Measurements from ENCODE around the gene CBFA2T2.
"Not testable (repeated sequence)": the region's sequence is repeated elsewhere in the genome, so short reads cannot be mapped to it uniquely, and the experiment has no call there.

The CBFA2T2 gene

DNA sequence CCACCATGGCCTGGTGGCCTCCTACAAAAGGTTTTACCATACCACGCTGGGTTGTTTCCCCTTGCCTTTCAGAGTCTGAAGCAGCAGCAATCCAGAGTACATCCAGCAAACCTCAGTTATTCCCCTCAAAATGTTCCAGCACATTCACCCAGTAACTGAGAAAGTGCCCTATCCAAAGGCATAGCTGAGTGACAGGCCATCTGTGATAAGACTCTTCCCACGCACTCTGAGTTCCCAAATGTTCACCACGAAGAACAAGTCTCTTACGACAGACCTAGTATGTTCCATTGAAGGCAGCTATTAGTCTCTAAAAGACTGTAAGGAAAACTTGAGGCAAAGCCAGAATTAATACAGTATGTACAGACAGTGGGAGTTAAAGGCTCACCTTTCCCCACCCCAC is 140.6 kb downstream of the CBFA2T2 start:
- DNase-seq = no peak

DNA sequence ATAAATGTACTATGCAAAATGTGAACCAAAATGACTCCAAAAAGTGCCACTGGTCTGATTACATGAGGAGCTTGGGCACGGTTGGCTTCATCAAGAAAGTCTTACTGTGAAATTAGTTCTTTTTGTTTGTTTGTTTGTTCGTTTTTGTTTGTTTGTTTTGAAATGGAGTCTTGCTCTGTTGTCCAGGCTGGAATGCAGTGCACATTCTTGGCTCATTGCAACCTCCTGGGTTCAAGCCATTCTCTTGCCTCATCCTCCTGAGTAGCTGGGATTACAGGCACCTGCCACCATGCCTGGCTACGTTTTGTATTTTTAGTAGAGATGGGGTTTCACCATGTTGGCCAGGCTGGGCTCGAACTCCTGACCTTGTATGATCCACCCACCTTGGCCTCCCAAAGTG is 142.0 kb downstream of the CBFA2T2 start:
- DNase-seq = not testable (repeated sequence)

DNA sequence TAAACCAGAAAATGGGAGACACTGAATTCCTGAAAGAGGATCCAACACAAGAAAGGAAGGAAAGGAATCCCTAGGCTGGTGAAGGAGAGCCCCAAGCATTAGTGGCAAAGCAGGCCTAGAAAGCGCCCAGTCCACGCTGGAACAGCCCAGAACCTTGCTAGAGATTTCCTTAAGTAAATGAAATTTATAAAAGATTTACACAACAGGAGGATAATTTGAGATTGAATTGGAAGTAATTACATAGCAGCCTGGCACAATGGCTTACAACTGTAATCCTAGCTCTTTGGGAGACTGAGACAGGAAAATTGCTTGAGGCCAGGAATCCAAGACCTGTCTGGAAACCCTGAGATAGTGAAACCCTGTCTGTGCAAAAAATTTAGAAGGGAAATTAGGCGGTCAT is 145.4 kb downstream of the CBFA2T2 start:
- no peak for DNase-seq

DNA sequence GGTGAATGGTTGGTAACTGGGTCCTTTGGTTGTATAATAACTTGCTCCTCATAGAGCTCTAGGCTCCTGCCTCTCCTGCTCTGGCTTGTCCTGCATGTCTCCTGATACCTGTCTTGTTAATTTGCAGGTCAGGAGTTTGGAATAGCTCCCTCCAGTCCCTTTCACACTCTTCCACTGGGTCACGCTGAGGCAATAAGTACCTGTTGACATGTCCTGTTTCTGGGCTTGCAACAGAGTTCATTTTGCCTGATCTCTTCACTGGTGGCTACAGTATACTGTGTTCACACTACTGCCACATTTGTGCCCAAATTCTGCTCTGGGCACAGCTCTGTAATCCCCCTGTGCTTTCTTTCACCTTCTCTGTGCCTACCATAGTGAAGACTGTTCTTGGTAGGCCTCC is 146.9 kb downstream of the CBFA2T2 start:
- DNase-seq = no peak

DNA sequence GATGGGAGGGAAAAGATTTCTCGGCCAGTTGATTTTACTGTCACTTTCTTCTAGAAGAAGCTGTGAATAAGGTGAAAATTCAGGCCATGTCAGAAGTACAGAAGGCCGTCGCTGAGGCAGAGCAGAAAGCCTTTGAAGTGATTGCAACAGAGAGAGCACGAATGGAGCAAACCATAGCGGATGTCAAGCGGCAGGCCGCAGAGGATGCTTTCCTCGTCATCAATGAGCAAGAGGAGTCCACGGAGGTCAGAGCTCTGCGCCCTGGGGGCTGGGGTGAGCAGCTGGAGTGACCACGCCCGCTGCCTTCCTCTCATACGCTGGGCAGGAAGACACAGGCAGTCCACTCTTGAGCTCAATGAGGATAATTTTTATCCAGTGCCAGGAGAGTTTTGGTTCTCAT is 150.4 kb downstream of the CBFA2T2 start:
- DNase-seq = no peak

DNA sequence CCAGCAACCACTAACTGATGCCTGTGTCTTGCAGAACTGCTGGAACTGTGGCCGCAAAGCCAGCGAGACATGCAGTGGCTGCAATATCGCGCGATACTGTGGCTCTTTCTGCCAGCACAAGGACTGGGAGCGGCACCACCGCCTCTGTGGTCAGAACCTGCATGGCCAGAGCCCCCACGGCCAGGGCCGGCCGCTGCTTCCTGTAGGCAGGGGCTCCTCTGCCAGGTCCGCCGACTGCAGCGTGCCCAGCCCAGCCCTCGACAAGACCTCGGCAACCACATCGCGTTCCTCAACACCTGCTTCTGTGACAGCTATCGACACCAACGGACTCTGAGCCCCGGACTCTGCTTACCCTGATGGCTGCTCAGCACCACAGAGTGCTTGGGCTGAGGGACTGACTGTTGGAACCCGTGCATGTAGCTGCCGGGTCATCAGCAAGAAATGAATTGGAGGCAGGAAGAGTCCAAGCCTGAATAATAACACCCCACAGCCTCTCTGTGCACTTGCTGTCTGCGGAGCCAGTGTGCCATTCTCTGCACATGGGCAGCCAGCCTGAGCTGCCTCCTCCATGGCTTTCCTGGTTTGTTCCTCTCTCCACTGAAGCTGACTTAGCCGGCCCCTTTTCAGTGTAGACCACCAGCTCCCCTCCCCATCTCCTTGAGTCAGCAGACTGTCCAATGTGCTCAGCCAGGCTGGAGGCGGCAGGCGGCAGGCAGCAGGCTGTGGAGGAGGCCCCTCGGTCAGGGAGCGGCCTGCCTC is 154.6 kb downstream of the CBFA2T2 start:
- DNase-seq = no peak

DNA sequence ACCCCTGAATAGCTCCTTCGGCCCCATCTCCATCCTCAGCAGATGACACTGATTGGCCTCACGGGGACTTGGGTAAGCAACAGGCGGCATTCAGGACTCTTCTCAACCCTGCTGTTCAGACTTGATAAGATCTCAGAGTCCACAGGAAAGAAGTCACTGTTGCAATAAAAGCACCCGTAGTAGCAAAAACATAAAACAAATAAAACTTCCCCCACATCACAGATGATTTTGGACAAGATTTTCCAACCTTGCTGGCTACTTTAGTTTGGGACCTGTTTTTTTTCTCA is 155.1 kb downstream of the CBFA2T2 start:
- DNase-seq = no peak

DNA sequence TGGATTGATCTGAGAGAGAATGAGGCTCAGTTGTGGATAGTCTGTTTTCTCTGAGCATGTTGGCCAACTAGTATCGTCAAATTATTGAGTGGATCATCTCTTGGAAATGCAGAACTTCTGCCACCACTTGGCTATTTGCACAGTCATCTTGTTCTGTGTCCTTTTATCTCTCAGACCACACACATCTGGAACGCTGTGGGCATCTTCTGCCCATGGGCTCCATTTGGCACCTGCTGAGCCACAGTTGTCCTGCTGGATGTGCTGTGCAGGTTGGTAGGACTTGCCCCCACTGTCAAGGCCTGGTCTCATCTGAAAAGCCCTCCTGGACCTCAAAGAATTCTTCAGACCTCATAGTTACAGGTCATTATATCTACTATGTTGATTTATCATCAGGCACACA is 155.5 kb downstream of the CBFA2T2 start:
- DNase-seq = no peak

DNA sequence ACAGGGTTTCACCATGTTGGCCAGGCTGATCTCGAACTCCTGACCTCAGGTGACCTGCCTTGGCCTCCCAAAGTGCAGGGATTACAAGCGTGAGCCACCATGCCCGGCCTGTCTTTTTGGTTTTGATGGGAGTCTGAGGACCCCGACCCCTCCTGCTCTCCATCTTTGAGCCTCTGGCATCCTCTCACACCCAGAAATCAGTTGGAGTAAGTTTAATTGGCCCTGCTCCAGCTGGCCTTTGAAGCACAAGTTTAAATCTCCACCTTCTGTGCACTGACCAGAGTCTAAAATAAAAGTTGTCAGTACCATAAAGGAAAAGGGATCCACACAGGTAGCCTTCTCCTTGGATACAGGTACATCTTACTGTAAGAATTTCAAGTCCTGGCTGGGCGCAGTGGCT is 156.3 kb downstream of the CBFA2T2 start:
- DNase-seq = no peak

DNA sequence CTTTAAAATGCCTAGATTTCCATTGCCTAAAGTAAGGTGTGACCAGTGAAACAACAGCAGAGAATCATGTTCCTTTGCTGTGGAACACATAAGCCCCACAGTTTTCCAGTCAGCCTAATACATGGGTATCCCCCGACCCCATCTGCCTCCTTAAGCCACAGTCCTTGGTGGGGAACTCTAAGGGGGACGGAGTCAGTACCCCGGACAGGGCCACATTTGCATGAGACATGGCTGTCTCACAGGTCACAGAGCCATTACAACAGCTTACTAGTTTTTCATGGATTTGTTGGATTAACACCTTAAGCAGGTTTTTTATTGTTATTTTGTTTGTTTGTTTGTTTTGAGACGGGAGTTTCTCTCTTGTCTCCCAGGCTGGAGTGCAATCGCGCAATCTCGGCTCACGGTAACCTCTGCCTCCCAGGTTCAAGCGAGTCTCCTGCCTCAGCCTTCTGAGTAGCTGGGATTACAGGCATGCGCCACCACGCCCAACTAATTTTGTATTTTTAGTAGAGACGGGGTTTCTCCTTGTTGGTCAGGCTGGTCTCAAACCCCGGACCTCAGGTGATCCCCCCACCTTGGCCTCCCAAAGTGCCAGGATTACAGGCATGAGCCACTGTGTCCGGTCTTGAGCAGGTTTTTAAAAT is 157.2 kb downstream of the CBFA2T2 start:
- not testable (repeated sequence) for DNase-seq

DNA sequence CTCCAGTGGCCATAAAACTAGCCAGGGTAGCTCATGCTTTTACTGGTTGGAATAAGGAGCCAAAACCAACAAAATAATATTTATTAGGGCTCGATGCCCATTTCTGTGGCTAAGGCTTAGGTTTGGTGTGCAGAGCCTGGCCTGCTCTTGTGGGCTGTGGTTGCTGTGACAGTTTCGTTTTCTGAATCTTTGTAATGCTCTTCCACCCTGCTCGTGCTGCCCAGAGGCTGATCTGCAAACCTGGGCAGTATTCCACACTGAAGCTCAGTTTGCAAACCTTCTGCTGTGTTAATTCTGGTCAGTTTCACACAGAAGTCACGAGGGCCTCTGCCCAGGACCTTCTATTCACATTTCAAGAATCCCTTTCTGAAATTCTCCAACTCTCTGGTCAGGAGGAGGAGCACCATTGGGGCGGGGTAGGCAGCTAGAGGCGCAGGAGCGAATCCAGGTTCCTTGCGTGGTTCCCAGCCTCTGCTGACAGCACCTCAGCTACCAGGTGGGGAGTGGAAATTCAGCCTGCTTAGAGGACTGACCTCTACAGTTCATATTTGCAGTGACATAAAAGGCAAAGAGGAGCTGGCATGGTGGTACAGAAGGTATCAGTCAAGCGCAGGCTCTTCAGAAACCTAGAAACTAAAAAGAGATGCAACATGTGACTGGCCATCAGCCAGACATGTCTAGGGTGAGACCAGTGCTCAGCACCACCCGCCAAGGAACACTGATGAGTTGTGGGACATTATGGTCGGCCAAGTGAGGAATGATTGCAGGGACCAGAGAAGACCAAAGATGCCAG is 157.9 kb downstream of the CBFA2T2 start:
- DNase-seq = no peak

DNA sequence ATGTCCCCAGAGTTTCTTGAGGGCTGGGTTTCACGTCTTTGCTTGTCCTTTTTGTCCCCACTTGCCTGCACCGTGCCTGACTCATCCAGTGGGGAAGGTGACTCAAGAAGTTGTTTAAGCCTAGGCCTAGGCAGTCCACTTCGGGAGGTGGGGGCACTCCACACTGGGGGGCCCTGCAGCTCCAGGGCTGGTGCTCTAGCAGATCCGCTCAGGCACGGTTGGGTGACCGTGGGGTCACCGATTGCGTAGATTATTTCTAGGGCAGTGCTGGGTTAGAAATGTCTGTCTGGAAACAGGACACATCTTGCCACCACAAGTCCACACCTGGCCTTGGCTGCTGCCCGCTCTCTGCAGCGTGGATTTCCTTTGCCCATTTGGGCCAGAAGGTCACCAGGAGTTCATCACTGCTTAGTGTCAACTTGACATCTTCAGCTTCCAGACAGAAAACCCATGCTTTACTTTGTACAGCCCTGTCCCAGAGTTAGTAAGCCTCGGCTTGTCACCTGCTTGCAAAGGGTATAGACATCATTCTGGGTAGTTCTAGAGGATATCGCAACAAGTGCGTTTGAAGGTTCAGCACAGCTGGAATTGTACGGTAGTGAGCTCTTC is 158.6 kb downstream of the CBFA2T2 start:
- DNase-seq = no peak

DNA sequence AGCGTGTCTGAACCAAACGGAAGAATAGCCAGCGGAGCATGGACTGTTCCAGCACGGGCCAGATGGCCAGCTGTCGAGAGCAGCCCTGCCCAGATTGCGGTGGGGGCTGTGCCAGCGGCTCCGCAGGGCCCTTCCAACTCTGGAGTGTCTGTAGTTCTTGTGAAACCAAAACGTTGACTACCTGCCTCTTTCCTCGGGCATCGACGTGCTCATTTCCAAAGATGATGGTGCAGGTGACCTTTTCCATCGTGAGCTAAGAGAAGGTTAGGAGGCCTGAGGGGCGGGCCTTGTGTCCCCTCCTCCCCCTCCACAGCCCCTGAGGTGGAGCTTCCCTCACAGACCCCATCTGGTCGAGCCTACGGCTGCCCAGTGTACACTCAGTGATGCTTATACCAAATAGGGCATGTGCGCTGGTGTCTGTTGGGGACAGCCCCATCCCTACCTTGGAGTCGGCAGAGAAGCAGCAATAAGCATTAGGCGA is 159.3 kb downstream of the CBFA2T2 start:
- no peak for DNase-seq

DNA sequence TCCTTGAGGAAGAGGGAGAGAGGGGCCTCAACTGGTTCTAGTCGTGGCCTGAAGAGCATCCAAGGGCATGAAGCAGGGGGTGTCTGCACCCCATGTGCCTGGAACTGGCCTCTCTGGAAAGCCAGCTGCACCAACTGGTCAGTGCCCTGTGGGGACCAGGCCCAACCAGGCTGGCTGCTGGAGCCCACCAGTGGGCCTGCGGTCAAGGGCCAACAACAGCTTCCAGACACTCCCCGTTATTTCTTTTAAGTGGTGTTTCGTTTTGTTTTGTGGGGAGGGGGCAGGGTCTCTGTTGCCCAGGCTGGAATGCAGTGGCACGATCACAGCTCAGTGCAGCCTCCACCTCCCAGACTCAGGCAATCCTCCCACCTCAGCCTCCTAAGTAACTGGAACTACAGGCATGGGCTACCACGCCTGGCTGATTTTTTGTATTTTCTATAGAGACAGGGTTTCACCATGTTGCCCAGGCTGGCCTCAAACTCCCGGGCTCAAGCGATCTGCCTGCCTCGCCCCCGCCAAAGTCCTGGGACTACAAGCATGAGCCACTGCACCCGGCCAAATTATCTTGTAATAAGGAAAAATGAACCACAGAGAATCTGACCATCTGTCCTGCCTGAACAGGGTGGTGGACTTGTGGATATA is 160.3 kb downstream of the CBFA2T2 start:
- DNase-seq = no peak

DNA sequence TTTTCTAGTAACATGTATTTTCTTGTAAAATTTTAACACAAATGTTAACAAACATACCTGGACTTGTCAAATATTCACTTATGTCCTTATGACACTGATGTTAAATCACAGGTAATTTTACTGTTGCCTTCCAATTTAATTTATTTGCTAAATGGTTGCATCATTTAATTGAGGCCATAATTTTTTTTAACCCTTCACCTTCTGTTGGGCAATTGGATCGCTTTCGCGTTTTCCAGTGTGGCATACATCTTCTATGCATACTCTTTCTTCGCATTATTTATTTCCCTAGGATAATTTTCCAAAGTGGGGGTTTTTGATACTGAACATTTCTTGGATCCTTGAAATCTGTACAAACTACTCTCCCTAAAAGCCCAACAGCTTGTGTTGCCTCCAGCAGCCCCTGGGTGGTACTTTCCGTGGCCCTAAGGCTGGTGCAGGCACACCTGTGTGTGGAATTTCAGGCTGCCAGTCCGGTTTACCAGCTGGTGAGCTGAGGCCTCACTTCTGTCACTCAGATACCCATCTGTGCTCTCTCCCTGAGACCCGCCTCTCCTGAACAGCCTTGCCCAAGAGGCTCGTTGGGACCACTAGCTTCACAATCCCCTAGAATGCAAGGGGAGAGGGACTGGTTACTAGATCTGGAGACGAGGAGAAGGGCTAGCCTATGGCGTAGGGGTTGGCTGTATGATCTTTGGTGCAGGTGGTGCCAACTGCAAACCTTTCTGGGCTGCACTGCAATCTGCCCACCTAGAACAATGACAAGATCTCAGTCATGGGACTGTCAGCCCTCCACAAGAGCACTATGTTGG is 161.1 kb downstream of the CBFA2T2 start:
- no peak for DNase-seq

DNA sequence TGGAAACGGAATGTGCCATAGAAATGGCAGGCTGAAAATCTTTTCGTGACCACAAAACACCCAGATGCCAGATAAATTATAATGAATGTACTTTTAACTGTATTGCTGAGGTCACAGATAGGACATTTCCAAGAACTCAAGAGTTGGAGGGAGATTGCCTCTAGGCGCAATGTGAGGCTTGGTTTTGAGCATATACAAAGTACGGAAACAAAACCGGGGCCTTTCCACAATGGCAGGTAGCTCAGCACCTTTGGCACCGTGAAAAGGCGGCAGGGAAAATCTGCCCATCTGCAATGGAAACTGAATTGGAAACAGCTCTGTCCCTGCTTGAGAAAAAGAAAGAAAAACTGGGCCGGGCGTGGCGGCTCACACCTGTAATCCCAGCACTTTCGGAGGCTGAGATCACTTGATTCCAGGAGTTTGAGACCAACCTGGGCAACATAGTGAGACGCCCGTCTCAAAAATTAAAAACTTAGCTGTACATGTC is 161.7 kb downstream of the CBFA2T2 start:
- no peak for DNase-seq

DNA sequence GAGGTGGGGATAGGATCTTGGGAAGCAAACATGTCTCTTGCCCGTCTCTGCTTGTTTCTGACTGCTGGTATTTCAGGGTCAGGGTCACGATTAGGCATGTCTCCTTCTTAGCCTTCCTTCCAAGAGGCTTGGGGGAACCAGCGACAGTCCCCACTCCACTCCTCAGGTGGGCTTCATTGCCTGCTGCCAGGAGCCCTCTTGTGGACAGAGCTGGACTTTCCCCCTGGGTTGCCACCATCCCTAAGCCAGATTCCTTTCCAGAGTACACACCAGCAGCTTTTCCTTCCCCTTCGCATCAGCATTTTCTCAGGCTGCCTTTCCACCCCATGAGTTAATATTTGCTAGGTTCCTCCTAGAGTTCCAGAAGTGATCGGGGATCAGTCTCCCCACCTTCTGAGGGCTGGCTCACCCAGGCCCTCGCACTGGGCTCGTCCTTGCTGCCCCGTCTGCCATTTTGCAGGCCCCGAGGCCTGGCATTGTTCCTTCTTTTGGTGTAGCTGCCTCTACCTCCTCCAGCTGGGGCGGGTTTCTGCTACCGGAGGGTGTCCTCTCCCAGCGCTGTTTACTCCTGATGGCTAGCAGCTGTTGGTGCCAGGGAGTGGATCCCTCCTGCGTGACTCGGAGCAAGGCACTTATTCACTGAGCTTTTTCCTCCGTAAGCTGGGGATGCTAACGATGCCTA is 163.5 kb downstream of the CBFA2T2 start:
- peak; percentile 84 to 90 for DNase-seq

DNA sequence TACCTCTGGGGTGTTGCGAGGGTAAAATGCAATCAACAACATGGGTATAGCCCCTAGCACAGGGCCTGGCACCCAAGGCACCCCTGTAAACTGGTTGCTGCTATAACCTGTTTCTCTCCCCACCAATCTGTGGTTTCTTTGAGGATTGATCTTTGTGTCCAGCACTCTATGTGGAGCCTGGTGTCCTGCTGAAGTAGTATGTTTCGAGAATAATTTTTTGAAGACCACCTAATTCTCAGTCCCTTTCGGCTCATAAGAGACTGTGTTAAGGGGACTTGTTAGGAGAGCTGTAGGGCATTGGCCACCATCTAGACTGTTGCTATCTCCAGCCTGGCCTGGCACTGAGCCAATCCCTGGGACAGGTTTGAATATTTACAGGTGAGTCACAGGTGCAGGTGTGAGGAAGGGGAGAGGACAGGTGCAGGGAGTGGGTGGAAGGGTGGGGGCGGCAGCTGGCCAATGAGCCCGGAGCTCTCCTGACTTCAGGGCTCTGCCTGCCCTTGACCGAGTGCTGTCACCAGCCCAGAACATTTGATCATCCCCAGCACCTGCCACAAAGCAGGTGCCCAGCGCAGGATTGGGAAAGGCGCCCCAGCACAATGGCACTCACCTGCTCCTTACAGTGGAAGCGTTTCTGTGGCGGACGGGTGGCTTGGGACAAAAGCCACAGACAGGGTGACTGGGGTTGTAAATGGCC is 164.2 kb downstream of the CBFA2T2 start:
- no peak for DNase-seq

DNA sequence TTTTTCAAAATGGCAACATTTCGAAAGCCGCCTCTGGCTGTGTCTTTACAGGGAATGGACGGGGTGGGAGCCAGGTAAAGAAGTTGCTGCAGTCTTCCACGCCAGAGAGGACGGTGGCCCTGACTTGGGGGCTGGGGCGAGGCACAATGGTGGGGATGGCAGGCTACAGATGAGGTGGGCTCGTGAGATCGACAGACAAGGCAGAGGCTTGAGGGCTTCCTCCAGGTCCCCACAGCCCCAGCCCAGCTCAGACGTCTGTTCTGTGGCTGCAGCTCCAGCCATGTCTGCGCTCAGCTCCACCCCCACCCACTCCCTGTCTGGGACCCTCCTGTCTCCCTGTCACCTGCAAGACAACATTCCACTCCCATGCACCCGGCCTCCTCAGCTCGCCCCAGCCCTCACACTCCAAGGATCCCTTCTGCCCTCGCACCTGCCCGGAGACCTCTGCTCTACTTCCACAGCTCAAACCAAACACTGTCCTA is 164.8 kb downstream of the CBFA2T2 start:
- DNase-seq = no peak

DNA sequence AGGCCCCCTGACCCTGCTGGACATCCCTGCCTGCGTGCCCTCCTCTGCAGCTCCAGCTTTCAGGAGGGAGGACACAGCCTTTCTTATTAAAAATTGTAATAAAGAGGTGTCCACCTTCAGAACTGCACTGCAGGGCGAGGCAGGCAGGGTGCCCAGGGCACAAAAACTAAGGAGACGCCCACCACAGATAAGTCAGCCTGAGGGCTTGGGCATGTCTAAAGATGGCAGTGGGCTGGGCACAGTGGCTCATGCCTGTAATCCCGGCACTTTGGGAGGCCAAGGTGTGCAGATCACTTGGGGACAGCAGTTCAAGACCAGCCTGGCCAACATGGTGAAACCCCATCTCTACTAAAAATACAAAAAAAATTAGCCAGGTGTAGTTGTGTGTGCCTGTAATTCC is 165.3 kb downstream of the CBFA2T2 start:
- DNase-seq = no peak

Measured in SW 1271 (cell line).